Pons (tissue), 1 donor: ENCODE measurements around the gene MCUR1.
"Not testable (repeated sequence)": the region's sequence is repeated elsewhere in the genome, so short reads cannot be mapped to it uniquely, and the experiment has no call there.

ENCODE experiments used
- DNase-seq: peaks from one replicate; pipeline ENCODE4 v3.0.0-alpha.2; 2016; ENCODE audit warnings: low spot score

The MCUR1 gene

GRCh38 chr6:13776602-13777001, 37.8 kb downstream of the MCUR1 start:
- no peak for DNase-seq

GRCh38 chr6:13775466-13775865, 38.9 kb downstream of the MCUR1 start:
- DNase-seq, result not testable (repeated sequence)

- not testable (repeated sequence) for DNase-seq
Measured at GRCh38 chr6:13772358-13773030, 41.9 kb downstream of the MCUR1 start.

DNA sequence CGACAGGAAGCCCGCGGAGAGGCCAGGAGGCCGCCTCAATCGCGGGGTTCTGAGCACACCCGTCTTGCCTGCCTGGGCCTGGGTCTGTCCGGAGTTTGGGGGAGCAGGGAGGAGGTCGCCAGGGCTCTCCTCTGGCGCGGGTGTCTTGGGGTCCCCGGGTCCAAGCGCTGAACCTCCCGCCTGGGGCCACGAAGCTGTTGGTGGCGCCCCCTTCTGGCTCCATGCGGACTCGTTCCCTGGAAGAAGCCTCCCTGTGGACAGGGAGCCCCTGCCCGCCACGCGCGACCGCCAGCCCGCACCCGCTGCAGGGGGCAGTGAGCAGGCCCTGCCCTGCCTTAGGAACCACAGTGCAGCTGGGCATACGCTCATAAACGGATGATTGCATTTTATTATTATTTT, 44.7 kb downstream of the MCUR1 start:
- DNase-seq, result no peak

DNA sequence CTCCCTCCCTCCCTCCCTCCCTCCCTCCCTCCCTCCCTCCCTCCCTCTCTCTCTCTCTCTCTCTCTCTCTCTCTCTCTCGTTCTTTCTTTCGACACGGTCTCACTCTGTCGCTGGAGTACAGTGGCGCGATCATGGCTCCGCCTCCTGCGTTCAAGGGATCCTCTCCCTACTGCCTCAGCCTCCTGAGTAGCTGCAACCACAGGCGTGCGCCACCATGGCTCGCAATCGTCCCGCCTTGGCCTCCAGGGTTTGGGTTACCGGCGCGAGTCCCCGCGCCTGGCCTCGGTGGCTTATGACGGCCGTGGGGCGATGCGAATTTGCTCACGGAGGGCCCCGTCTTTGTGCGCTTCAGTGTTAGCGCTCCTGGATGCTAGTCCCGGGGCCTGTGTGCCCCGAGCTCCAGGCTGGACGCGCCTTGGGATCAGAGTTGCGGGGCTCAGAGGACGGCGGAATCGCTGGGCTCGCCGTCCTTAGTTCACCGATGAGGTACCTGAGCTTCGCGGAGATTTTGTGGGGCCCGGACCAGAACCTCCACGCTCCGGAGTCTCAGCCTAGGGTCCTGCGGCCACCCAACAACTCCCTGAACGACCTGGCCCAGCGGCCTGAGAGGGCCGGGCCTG, 45.2 kb downstream of the MCUR1 start:
- DNase-seq, result no peak

- peak; percentile 25 for DNase-seq
Measured at GRCh38 chr6:13767121-13767808, 47.1 kb downstream of the MCUR1 start.

DNA sequence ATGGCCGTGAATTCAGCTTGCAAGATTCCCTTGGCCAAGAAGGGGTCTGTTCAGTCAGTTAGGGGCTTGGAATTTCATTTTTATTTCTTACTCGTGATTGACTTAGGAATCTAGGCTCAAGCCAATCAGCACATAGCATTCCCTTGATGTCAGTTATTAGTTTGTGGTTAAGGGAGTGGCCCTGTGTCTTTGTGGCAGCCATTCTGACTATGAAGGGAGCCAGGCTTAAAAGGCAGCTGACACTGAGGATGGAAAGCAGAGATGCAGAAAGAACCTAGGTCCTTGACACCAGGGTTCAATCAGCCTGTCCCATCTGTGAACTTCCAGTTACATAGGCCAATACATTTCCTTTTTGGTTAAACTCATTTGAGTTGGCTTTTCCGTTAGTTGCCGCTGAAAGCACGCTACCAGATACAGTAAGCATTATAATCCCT, 48.1 kb downstream of the MCUR1 start:
- DNase-seq, result no peak

- DNase-seq, result no peak
Measured at GRCh38 chr6:13765570-13765969, 48.8 kb downstream of the MCUR1 start.

GRCh38 chr6:13764996-13765395, 49.4 kb downstream of the MCUR1 start:
- DNase-seq, result no peak

DNA sequence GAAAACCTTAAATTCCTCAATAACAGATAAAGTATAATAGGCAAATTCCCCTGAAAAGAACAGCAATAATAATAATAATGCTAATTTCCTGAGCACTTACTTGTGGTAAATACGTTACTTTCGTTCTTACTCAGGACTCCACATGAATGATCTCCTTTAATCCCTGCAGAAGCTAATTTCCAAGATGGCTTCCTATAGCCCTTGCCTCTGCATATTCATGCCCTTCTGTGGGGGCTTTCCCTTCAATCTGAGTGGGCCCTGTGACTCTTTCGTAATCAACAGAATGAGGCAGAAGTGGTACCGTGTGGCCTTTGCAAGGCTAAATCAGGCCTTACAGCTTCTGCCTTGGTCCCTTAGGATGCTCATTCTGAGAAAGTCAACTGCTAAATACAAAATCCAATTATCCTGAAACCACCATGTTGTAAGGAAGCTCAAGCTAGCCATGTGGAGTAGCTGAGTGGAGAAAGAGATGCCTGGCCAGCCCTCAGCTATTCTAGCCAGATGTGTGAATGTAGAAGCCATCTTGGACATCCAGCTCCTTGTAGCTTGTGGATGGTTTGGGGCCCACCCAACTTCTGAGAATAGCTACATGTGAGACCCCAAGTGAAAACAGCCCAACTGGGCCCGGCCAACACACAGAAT, 50.5 kb downstream of the MCUR1 start:
- no peak for DNase-seq

DNA sequence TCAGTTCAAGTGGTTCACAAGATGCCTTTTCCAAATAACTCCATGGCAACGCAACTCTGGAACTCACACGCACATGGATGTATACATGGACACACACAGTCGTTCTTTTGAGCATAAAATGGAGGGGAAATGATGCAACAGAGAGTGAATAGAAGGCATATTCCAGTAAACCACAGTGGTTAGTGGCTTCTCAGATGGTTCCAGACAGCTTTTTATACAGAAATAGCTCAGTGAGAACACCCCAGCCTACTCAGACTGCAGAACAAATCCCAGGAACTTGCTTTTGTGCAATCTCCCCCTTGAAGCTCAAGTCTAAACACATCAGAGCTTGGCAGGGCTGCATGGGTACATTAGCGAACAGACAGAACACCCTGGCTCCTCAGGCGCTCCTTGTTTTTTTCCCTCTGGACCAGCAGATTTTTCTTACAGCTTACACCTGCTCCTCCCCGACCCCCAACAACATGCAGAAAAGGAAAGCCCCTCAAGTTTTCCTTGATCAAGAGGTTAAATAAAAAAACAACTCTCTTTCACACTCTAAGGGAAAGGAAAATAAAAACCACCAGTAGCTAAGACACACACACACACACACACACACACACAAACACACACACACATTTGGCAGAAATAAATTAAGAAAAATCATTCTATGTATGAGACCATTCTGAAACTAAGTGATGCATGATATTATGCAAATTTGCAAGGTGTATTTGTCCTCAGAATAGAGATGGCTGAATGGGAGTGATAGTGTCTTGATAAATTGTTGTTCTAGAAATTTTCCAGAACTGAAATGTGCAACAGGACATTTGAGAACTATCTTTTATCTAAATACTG, 51.5 kb downstream of the MCUR1 start:
- DNase-seq, result peak; percentile 18

DNA sequence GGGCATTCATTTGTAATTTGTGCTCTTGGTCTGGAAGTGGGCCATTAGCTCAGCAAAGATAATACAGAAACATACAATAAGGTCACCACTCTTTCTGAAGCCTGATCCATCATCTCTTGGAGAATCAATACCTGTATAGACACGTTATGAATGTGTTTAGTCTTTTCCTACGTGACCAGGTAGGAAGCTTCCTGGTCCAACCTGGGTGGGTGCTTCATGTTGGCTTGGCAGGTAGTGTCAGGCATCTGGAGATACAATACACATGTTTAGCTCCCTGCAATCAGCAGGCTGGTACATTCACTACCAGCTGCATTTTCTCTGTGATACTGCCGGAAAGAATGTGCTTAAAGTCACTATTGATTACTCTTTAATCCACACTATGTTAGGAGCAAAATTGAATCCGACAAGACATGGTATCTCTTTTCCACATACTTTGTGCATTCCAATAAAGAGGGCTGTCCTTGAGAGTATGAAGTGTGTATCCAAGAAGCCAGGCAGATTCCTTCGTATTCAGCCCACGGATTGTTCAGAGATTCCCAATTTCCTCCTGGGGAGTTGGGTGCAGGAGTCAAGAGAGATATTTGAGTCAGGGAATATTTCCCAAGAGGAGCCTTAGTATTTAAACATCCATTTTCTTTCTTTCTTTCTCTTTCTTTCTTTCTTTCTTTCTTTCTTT, 52.9 kb downstream of the MCUR1 start:
- DNase-seq, result no peak

GRCh38 chr6:13760307-13761304, 53.8 kb downstream of the MCUR1 start:
- DNase-seq, result no peak

GRCh38 chr6:13759025-13759424, 55.3 kb downstream of the MCUR1 start:
- no peak for DNase-seq

GRCh38 chr6:13754644-13755043, 59.7 kb downstream of the MCUR1 start:
- no peak for DNase-seq

DNA sequence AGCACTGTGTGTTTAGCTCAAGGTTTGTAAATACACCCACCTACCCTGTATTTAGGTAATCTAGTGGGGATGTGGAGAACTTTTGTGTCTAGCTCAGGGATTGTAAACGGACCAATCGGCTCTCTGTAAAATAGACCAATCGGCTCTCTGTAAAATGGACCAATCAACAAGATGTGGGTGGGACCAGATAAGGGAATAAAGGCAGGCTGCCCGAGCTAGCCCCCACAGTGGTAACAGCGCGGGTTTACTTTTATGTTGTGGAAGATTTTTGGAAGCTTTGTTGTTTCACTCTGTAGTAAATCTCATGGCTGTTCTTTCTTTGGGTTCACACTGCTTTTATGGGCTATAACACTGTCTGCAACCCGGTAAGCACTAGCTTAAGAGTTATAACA, 70.6 kb downstream of the MCUR1 start:
- DNase-seq, result no peak

GRCh38 chr6:13742961-13743735, 71.2 kb downstream of the MCUR1 start:
- no peak for DNase-seq

DNA sequence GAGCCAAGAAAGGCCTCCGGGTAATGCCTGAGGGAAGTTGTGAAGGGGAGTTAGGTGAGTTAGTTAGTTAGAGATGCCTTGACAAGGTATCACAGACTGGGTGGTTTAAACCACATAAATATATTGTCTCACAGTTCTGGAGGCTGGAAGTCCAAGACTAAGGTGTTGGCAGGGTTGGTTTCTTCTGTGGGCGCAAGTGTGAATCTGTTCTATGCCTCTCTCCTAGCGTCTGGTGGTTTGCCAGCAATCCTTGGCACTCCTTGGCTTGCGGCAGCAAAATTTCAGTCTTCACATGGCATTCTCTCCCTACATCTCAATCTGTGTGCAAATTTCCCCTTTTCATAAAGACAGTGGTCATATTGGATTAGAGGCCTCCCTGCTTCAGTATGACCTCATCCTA, 73.0 kb downstream of the MCUR1 start:
- DNase-seq, result no peak
